SU-DHL-6 (cell line): ENCODE measurements around the gene BPIFA2.

Experiments
- EZH2phosphoT487 ChIP-seq: fragments of 200-600 bp; sonication (generic), shearing (Covaris generic); conservative IDR thresholded peaks from 2 replicates; pipeline ENCODE4 v1.6.1; 2018; ENCODE audit warnings: mild to moderate bottlenecking, antibody characterized with exemption, low read length, moderate library complexity, mixed read lengths
- TF ChIP-seq, protein P1 (sequence below): fragments of 200-600 bp; sonication (generic); IDR thresholded peaks from one replicate; pipeline ENCODE4 v1.5.1; 2017; ENCODE audit warnings: antibody characterized with exemption, mild to moderate bottlenecking, low read length, moderate library complexity; ENCODE audit not compliant: insufficient read depth, poor library complexity, severe bottlenecking

DNA sequence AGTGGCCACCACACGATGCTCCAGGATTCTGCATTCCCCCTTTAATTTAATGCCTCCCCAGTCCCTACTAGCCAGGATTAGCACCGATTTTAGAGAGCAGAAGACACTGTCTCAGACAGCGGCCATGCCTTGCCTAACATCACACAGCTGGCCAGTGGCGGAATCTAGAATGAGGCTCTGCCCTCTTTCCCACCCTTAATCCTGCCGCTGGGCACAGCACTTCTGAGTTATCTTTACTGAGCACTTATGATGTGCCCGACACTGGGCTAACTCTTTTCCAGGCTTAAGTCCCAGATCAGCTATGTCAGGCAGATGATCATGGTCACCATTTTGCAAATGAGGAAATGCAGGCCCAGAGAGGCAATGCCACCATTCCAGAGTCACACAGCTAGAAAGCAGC is 5.6 kb upstream of the BPIFA2 start:
- TF ChIP-seq EZH2phosphoT487 = no peak
- TF ChIP-seq, protein P1, sequence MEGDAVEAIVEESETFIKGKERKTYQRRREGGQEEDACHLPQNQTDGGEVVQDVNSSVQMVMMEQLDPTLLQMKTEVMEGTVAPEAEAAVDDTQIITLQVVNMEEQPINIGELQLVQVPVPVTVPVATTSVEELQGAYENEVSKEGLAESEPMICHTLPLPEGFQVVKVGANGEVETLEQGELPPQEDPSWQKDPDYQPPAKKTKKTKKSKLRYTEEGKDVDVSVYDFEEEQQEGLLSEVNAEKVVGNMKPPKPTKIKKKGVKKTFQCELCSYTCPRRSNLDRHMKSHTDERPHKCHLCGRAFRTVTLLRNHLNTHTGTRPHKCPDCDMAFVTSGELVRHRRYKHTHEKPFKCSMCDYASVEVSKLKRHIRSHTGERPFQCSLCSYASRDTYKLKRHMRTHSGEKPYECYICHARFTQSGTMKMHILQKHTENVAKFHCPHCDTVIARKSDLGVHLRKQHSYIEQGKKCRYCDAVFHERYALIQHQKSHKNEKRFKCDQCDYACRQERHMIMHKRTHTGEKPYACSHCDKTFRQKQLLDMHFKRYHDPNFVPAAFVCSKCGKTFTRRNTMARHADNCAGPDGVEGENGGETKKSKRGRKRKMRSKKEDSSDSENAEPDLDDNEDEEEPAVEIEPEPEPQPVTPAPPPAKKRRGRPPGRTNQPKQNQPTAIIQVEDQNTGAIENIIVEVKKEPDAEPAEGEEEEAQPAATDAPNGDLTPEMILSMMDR = no peak
